HG02943 (cell line): Measurements from ENCODE around the gene DMC1.

ENCODE experiments used
- ATAC-seq: cut with Tn5 transposase; IDR thresholded peaks from one replicate; pipeline ENCODE4 v1.9.1; 2021; ENCODE audit warnings: mild to moderate bottlenecking, low read depth, moderate library complexity; ENCODE audit not compliant: unreplicated experiment

DMC1 gene

DNA sequence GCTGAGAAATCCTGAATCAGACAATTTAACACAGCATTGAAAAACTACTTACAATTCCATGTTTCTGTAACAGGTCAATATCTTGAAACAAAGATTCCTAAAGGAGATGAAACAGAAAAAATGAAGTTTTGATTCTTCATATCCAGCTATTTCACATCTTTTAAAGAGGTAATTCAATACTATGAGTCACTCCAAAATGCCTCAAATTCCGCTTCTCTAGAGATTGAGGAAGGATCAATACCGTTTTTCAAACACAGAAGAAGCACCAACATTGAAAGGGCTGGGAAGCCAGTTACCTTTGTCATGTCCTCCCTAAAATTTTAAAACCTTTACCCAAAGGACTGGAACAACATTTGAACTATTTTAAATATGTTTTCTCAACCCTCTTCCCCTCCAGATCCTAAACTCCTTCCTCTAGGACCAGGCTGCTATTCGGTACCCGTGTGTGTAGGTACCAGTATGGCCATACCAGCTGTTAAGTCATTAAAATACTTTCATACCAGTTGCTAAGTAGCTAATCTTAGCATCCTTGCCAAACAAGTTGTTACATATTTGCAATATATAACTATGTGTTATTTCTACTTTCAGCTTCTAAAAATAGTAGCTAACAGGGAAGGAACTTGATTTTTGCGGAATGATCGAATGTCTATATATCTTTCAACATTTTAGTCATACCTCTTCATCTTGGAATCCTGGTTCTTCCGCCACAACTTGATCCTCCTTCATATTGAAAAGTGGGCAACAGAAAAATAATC, 2.3 kb downstream of the DMC1 start:
- ATAC-seq = no peak

DNA sequence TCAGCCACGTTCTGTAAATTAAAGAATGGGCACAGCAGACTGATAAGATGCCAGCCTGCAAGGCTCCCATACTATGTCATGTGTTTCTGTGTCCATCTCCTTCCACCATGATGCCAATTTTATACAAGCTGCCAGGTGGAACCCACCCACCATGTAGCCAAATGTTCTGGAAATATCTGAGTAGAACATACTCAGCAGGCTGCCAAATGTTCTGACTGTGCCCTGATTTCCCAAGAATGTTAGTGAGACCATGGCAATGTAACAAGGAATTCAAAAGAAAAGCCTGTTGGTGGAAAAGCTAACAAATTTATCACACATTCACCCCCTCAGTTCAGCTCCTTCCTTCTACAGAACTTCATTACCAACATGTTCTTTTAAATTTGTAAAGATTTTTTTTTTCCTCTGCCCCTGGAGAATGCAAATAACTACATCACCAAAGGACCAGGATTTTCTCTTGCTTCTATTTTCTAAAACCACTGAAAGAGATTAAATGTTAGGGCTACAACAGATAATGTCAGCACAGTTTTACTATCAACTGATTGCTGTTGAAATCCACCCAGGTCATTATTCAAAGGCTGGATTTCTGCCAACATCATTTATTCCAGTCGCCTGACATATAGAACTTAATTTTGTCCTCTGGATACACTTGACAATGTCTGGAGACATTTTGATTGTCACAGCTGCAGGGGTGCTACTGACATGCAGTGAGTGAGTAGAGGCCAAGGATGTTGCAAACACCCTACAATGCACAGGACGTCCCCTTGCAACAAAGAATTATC, 3.1 kb downstream of the DMC1 start:
- ATAC-seq = no peak

DNA sequence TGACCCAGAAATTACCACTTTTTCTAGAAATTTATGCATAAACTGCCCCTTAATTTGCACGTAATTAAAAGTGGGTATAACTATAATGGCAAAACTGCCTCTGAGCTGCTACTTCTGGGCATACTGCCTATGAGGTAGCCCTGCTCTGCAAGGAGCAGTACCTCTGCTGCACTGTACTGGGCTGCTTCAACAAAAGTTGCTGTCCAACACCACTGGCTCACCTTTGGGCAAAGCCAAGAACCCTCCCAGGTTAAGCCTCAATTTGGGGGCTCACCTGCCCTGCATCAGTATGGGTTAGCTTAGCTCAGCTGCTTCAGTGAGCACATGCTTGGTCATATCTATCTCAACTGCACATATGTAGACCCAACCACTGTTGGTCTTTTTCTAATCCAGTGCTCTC, 4.5 kb downstream of the DMC1 start:
- ATAC-seq = no peak

DNA sequence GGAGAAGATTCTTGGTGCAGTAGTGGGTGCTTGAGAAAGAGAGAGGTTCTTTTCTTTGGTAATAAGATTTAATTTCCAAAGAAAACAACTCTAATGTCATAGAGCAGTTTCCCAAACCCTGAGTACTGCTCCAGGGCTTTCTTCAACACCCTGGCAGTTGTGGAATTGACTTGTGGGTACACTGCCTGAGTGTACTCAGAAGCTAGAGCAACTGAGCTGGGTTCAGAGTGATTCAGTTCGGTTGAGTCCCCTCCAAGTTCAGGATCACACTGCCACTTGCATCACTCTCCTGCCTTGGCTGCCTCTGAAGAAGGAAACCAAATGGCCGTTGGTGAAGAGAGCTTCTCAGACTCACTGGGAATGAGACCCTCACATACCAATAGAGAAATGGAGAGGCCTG, 5.3 kb downstream of the DMC1 start:
- no peak for ATAC-seq

DNA sequence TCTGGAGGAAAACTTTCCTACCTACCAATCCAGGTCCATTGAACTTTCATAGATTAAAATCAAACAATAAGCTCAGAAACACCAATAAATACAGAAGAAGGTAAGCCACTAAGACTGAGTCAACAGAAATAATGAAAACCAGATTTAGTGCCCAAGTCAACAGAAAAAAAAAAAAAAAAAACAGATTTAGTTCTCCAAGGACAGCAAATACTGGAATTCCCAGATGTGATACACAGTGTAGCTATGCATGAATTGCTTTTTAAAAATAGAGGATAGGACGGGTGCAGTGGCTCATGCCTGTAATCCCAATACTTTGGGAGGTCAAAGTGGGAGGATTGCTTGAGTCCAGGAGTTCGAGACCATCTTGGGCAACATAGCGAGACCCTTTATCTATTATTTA, 15.7 kb downstream of the DMC1 start:
- ATAC-seq = no peak

DNA sequence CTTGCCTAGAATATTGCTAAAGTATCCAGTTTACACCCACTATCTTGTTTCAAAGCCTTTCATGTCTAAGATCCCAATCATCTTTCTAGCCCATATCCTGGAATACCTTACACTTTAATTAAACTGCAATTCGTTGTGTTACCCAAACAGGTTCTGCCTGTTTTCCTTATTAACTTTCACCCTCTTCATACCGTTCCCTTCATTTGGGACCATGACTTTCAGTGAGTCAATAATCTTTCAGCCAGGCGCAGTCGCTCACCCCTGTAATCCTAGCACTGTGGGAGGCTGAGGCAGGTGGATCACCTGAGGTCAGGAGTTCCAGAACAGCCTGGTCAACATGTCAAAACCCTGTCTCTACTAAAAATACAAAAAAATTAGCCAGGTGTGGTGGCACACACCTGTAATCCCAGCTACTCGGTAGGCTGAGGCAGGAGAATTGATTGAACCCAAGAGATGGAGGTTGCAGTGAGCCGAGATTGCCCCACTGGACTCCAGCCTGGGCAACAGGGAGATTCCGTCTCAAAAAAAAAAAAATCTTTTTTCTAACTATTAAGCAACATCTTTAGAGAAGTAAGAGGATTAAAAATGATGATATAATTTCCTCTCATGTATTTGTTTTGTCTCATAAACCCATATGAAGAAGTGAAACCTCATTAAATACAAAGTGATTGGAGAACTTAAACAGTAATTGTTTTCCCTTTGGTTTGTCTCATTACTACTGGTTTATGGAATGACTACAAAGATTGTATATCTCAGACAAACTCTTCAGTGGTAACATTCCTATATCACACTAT, 20.7 kb downstream of the DMC1 start:
- ATAC-seq = no peak

DNA sequence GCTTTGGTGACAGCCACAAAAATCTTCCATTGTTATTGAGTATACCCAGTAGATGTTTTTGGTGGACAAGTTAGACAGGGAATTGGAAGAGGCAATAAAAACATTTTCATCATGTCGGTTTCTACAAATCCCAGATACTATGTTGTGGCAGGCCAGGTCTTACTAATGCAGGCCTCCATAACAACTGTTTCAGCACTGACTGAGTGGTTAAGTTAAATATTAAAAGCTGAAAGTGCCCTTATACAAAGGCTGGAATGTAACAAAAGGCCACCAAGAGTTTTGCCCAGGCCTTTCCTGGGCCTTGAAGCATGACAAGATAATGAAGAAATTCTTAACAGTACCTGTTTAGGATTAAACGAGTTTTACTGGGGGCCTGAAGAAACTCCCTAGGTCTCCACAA, 29.3 kb downstream of the DMC1 start:
- ATAC-seq = no peak

DNA sequence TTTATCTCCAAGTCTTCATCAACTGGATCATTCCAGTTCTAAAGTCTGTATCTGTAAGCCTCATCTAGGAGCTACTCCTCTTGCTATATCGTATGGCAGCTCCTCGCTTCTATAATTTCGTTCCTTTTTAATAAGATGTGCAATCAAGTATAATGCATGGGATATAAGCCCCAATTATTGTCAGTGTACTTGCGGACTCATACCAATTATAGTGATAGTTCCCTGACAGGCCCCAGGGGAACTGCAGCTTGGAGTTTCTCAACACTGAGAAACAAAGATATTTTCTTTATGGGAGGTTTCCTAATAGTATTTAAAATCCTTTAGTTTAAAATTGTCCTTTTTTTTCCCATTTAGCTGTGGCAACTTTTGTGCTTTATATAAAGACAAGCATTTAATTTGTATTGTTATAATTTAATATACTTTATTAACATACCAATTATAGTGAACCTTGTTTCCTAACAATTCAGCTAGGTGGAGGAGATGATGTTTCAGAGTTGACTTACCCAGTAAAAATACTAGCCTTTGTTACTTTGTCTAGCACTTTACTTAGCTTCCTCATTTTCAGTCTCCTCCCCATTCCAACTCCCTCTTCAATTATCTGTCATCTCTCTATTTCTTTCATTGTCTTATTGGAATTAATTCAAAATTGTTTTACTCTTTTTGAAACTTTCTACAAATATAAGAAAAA, 38.6 kb downstream of the DMC1 start:
- no peak for ATAC-seq

DNA sequence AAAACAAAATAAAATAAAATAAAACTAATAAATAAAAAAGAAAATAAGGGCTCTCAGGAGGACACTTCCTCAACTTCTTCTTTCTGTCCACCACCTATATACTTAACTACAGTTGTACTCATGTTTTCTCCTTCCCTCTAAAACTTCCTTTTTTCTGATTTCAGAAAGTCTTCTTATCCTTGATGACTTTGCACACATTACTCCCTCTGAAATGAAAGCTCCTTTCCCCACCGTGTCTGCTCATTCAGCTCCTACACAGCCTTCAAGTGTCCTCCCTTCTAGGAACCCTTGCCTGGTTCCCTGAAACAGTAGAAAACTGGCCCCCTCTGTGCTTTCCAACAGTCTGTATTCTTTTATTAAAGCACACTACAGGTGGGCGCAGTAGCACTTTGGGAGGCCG, 45.6 kb downstream of the DMC1 start:
- ATAC-seq = no peak

DNA sequence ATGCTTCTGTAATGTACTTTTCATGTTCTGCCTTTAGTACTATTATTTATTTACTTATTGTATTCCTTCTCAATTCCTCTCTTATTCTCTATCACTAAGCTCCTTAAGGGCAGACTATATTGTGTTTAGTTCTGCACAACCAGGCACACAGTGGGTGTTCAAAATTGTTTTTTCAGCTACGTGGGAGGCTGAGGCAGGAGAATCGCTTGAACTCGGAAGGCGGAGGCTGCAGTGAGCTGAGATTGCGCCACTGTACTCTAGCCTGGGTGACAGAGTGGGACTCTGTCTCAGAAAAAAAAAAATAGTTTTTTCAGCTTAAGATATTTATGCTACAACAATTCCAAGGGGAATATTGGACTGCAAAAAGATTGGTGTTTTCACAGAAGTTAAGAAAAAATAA, 46.5 kb downstream of the DMC1 start:
- ATAC-seq = no peak

DNA sequence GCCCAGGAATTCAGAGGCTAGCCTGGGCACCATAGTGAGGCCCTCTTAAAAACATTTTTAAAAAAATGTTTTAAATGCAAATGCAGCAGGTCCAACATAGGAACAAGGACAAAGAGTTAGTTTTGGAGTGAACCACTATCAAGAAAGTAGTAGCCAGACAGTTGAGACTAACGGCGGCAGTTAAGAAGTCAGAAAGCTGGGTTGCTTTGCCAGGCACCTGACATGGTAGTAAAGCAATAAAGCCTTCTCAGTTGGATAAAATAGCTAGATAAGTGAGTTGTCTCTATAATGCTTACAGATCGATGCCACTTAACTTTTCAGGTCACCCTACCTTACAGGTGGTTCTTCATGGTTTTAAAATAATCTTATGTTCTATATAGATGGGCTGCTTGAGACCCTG, 47.0 kb downstream of the DMC1 start:
- ATAC-seq = no peak

DNA sequence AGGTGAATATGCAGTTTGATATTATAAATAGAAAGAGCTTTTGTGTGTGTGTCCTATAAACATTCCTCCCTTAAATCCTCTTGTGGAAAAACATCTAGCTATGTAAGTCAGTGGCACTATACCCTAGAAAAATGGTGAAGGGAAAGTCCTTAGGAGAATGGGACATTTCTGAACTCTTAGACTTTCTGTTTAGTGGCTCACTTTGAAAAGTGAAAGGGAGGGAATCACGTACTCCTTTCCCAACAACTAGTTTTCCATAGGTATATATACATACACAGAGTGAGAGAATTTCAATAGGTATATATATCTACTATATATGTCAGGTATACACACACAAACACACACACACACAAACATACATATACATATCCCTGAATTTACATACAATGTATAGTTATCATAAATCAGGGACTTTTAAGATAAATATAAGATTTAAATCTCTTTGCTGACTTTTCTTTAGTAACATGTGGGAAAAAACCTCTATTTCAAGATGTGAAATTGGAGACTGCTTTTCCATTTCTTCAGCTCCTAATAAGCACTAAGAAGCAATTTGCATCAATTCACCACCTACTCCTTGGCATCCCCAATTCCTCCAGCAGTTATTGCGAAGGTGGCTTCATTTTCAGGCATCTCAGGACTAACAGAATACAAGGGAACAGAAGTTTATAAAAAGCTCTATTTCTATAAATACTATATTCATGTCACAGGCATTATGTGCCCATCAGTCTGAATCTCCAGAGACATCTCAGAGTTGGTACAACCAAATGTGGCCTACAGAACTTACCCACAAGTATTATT, 50.3 kb downstream of the DMC1 start:
- ATAC-seq = no peak

DNA sequence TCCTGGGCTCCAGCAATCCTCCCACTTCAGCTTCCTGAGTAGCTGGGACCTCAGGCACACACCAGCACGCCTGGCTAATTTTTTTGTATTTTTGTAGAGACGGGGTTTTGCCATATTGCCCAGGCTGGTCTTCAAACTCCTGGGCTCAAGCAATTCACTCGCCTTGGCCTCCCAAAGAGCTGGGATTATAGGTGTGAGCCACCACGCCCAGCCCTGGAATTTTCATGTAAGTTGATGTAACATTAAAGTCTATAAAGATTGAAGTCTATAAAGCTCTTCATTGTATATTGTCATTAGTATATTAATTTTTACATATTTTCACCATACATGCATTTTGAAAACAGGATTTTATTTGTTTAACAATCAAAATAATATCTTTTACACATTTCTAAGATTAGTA, 51.4 kb downstream of the DMC1 start:
- ATAC-seq = no peak

DNA sequence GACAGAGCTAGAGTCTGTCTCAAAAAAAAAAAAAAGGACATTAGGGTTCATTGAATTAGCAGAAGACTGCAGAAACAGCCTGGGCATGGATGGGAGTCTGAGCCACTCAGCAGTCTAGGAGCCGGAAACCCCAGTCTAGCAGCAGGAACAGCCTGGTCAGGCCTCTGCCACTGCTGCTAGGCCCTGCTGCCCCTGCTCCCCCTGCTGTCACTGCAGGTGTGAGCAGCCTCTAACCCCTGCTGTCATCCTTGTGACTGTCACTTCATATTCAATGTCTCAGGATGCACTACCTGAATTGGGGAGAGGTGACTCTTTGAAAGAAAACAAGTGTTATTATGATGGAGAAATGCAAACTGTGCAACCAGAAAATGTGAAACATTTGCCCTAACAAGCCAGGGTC, 56.9 kb downstream of the DMC1 start:
- no peak for ATAC-seq

DNA sequence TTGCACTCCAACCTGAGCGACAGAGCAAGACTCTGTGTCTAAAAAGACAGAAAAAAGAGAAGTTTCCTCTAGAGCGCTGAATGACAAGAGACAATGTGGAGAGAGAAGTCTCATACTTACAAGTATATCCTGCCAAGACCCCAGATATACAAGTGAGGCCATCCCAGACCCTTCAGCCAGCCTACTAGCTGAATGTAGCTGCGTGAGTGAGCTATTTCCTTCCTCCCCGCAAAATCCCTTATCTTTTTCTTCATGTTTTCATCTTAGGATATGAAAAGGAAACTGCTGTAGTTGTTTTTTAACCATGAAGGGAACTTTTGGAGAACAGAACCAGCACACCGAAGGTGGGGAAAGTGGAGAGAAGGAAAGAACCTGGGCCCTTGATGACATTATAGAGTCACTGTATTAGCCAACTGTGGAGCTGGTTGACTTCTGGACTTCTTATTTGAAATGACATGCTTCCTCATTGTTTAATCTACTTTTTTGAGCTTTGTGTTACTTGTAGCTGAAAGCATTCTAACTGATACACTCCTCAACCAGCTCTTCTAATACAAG, 59.5 kb downstream of the DMC1 start:
- no peak for ATAC-seq

DNA sequence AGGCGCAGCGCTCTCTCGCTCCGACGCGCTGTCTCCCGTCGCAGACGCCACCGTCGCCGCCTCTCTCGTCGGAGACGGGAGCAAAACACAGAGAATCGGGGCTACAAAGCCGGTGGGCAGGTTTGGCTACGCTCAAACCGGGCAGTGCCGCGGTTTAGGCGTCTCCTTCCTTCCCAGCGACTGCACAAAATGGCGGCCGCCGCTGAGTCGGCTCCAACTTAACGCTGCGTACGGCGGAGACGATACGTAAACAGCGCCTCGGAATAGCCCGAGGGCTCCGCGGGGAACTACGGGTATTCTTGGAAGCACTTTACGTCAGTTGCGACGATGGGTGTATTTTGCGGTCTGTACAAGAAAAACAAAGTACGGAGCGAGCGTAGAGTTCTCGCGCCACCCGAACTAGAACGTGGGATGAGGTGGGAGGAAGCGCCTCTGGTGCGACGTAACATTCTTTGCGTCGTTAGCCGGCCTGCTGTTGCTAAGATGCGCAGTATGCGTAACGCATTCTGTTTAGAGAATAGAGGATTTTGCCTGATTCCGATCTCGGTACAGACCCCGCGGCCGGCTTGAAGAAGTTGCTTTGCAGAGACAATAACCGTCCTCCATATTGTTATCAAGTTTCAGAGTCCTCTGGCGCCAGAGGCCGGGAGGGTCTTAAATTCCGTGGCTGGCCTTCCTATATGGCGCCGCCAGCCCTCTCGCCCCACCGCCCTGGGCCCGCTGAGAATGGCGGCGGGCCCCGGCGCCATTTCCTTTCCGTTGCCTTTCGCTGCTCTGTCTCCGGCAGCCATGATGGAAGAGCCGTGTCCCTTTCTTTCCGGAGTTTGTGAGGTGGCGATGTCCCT, 63.6 kb downstream of the DMC1 start, which contains the start of gene DDX17:
DDX17 (minus strand) TSS at position 194 of the 845 bp plus-strand sequence.
- ATAC-seq = peak; percentile 82

DNA sequence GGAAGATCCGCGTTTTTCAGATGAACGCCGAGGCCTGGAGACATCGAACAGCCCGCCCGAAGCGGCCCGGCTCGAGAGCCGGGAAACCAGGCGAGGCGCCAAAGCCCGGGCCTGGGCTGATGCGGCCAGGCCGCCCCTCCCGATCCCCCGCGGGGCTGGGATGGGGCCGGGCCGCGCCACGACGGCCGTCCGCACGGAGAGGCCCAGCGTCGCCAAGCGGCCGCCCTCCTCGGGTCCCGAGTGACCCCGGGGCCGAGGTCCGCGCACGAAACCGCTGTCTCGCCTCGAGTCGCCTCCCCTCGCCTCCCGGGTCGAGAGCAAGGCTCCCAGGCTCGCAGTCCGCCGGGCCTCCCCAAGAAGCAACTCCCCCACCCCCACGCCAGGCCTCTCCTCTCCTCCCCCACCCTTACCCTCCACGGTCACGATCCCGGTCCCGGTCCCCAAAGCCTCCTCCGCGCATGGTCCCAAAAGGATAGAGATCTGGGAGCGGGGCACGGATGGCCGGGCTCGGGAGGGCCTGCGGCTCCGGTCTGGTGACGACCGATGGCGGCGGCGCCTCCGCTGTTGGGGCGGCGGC, 64.4 kb downstream of the DMC1 start:
- ATAC-seq = peak; percentile 23
